Measurements from ENCODE around the gene CRIP2. TPM values are rescaled to one million over a fixed set of nuclear protein-coding genes. Genes with fewer than 3 reads are reported as not detected.

Gene CRIP2
- total and polyA plus RNA-seq, 2 donors (not counting 1 experiment from before 2014, with no cell fraction given): 6.0 to 81.6 TPM

GRCh38 chr14:105471297-105471821, 3.3 kb upstream of the CRIP2 start:
- DNase-seq (no peak), ATAC-seq (ENCODE audit: low read depth) (no peak)
- Histone ChIP-seq H3K27ac (ENCODE audit: low read length in 2 of 2) (no peak overlapping the region), H3K9me3 (ENCODE audit: control extremely low read depth in 1 of 3, control insufficient read depth in 2 of 3, insufficient read depth in 1 of 3, low read length in 2 of 3) (peaks cover 0 to 23% (median 0%) of the 10 kb centered on the region in 3 donors), H3K4me3 (ENCODE audit: control extremely low read depth in 1 of 5, extremely low read depth in 1 of 5, insufficient read depth in 1 of 5, low read depth in 2 of 5, low read length in 4 of 5) (no peak overlapping the region), H3K4me2 (replicated peaks; ENCODE audit: low read depth, low read length, poor library complexity, severe bottlenecking) (no peak overlapping the region), H3K27me3 (replicated peaks in 1 of 4; ENCODE audit: control extremely low read depth in 1 of 4, control insufficient read depth in 3 of 4, insufficient read depth in 4 of 4, low read length in 3 of 4) (peaks cover 0 to 37% (median 8%) of the 10 kb centered on the region in 4 experiments), H3K36me3 (replicated peaks in 1 of 2; ENCODE audit: control extremely low read depth in 1 of 2, control insufficient read depth in 1 of 2, extremely low read depth in 1 of 2, insufficient read depth in 2 of 2, low read length in 1 of 2) (peaks cover 0 to 7% of the 10 kb centered on the region in 2 experiments), H3K4me1 (ENCODE audit: control insufficient read depth in 2 of 2, insufficient read depth in 2 of 2, low read length in 2 of 2) (peaks cover 25 to 31% of the 10 kb centered on the region in 2 donors), H2AFZ (ENCODE audit: insufficient read depth, low read depth, low read length, poor library complexity, severe bottlenecking) (no peak overlapping the region), H3K79me2 (ENCODE audit: control insufficient read depth, insufficient read depth, low read length) (no peaks in the 10 kb centered on the region), H4K20me1 (ENCODE audit: control insufficient read depth, insufficient read depth, low read length, poor library complexity, severe bottlenecking) (peaks cover 15% of the 10 kb centered on the region), H3K9ac (ENCODE audit: low read length) (no peak overlapping the region)
- intact Hi-C loops (cut with micrococcal nuclease): no loop called here
- WGBS (ENCODE audit: insufficient coverage): 61% methylated on average over 16 of the region's 19 CpGs
- Mint-ChIP-seq H3K9me3 (ENCODE audit: insufficient read depth) (no peaks in the 10 kb centered on the region), H3K4me3 (no peak overlapping the region), H3K27me3 (no peaks in the 10 kb centered on the region), H3K4me1 (peaks cover 24% of the 10 kb centered on the region), H3K27ac (no peak overlapping the region)
- CTCF ChIA-PET: interaction anchor here (1.4 to 2.6 kb wide), 4 partner anchors 10 to 57 kb away, joined by 4 to 9 read pairs (median 7); partner anchors contain the start of gene TEDC1
- POLR2A ChIA-PET: no interaction called here
- no peak for TF ChIP-seq EZH2 (IDR thresholded peaks at IDR 0.05; ENCODE audit: borderline replicate concordance, insufficient read depth, low read depth, low read length, poor library complexity, severe bottlenecking)

GRCh38 chr14:105471823-105472485, 2.7 kb upstream of the CRIP2 start:
- H3K27me3 ChIP-seq (replicated peaks in 1 of 4; ENCODE audit: control extremely low read depth in 1 of 4, control insufficient read depth in 3 of 4, insufficient read depth in 4 of 4, low read length in 3 of 4): peaks cover 0 to 43% (median 11%) of the 10 kb centered on the region in 4 experiments
- ATAC-seq (ENCODE audit: low read depth): no peak
- Mint-ChIP-seq H3K4me3 (peak overlapping the region; percentile 23), H3K27me3 (no peaks in the 10 kb centered on the region), H3K27ac (no peak overlapping the region), H3K4me1 (peaks cover 29% of the 10 kb centered on the region), H3K9me3 (ENCODE audit: insufficient read depth) (no peaks in the 10 kb centered on the region)
- no peak for TF ChIP-seq CTCF (IDR thresholded peaks at IDR 0.05)
- no peak for TF ChIP-seq EZH2 (IDR thresholded peaks at IDR 0.05; ENCODE audit: borderline replicate concordance, insufficient read depth, low read depth, low read length, poor library complexity, severe bottlenecking)
- ChIA-PET CTCF (interaction anchor here (1.4 to 2.6 kb wide), 3 partner anchors 9 to 20 kb away, joined by 7 to 9 read pairs (median 7); partner anchors contain the start of gene TEDC1), POLR2A (interaction anchor here (0.5 to 0.6 kb wide), 2 partner anchors 180 to 670 kb away, joined by 3 to 13 read pairs; no protein-coding TSS in a partner anchor)
- intact Hi-C loops (cut with micrococcal nuclease): no loop called here
- no peaks in the 10 kb centered on the region for H3K79me2 ChIP-seq (ENCODE audit: control insufficient read depth, insufficient read depth, low read length)
- peaks cover 31 to 37% of the 10 kb centered on the region in 2 donors for H3K4me1 ChIP-seq (ENCODE audit: control insufficient read depth in 2 of 2, insufficient read depth in 2 of 2, low read length in 2 of 2)
- no peak overlapping the region for H3K4me2 ChIP-seq (replicated peaks; ENCODE audit: low read depth, low read length, poor library complexity, severe bottlenecking)
- H3K36me3 ChIP-seq (replicated peaks in 1 of 2; ENCODE audit: control extremely low read depth in 1 of 2, control insufficient read depth in 1 of 2, extremely low read depth in 1 of 2, insufficient read depth in 2 of 2, low read length in 1 of 2): peaks cover 0 to 7% of the 10 kb centered on the region in 2 experiments
- no peak overlapping the region for H2AFZ ChIP-seq (ENCODE audit: insufficient read depth, low read depth, low read length, poor library complexity, severe bottlenecking)
- no peak overlapping the region for H3K4me3 ChIP-seq (ENCODE audit: control extremely low read depth in 1 of 5, extremely low read depth in 1 of 5, insufficient read depth in 1 of 5, low read depth in 2 of 5, low read length in 4 of 5)
- 87% methylated on average over 3 of the region's 8 CpGs for WGBS (ENCODE audit: insufficient coverage)
- peaks cover 15% of the 10 kb centered on the region for H4K20me1 ChIP-seq (ENCODE audit: control insufficient read depth, insufficient read depth, low read length, poor library complexity, severe bottlenecking)
- H3K9me3 ChIP-seq (ENCODE audit: control extremely low read depth in 1 of 3, control insufficient read depth in 2 of 3, insufficient read depth in 1 of 3, low read length in 2 of 3): peaks cover 0 to 27% (median 0%) of the 10 kb centered on the region in 3 donors
- H3K27ac ChIP-seq (ENCODE audit: low read length in 2 of 2): no peak overlapping the region
- no peak overlapping the region for H3K9ac ChIP-seq (ENCODE audit: low read length)
- no peak for DNase-seq

All from B cell (primary cell).